ENCODE data around the gene F2RL3.

F2RL3 gene

DNA sequence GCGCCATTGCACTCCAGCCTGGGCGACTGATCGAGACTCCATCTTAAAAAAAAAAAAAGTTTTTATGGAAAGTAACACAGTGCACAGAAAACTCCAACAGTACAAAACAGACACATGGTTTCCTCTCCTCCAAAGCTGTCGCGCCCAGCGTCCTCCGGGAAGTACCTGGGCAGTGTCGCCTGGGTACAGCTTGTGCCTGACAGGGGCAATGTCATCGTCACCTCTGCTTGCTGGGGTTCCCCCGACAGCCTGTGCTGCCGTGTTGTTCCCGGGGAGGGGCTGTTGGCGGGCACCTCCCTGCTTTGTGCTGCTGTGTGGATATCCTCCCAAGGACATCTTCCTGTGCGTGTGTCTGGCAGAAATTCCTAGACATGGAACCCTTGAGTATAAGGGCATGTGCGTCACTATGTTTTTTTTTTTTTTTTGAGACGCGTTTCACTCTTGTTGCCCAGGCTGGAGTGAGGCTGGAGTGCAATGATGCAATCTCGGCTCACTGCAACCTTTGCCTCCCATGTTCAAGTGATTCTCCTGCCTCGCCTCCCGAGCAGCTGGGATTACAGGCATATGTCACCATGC is 2.4 kb upstream of the F2RL3 start:
- Mint-ChIP-seq H3K4me1 (peaks cover 20% of the 10 kb centered on the region), H3K4me3 (no peak overlapping the region), H3K9me3 (peaks cover 9 to 19% of the 10 kb centered on the region in 2 donors), H3K27me3 (peaks cover 32% of the 10 kb centered on the region), H3K27ac (no peak overlapping the region)
- no peak for DNase-seq
- no peak for ATAC-seq

DNA sequence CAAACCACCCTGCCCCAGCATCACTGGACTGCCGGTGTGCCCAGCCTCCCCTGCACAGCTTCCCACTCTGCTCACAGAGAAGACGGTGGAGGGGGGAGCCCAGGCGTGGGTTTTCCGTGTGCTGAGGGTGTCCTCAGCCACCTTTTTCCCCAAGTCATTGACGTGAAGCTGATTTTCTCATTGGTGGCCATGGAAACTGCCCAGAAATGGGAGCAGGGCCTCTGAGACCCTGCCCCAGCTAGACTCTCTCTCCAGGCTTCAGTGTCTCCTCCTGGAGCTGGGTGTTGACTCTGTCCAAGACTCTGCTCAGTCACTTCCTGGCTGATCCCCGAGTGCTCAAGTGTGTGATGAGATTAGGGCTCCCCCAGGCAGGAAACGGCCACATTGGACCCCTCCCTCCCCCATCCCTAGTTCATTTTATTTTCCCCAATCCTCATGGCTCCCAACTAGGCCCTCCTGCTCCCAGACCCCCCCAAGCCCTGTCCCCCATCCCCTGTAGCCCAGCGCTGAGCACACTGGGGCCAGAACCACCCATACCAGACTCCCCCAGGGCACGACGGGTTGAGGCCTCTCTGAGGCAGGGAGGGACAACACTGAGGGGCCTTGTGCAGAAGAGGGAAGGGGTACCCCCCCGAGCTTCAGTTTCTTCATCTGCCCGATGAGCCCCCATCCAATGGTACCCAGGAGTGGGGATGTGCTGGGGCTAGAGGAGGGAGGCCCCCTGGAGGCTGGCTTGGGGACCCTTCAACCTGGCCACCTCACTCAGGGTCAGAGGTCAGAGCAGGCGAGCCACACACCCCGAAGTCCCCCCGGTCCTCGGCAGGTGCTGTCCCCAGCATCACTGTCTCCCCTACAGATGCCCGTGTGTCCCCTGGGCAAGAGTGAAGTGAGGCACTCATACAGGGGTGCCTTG is 1.2 kb upstream of the F2RL3 start:
- H3K9me3 Mint-ChIP-seq, result peaks cover under 1 to 8% of the 10 kb centered on the region in 2 donors
- ATAC-seq, result peak; percentile 26
- peaks cover 24% of the 10 kb centered on the region for H3K4me1 Mint-ChIP-seq

DNA sequence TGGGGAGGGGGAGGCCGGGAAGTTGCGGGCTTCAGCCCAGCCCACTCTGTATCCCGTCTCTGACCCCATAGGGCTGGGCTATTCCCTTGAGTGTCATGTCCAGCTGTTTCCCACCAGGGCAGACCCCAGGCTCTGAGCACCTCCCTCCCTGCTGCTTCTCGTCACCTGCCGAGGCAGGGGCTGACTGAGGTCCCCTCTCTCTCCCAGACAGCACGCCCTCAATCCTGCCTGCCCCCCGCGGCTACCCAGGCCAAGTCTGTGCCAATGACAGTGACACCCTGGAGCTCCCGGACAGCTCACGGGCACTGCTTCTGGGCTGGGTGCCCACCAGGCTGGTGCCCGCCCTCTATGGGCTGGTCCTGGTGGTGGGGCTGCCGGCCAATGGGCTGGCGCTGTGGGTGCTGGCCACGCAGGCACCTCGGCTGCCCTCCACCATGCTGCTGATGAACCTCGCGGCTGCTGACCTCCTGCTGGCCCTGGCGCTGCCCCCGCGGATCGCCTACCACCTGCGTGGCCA is 625 bp downstream of the F2RL3 start:
- peak overlapping the region in 1 of 2 donors; percentile 72 for H3K4me3 Mint-ChIP-seq
- peak; percentile 4 for ATAC-seq
- H3K27me3 Mint-ChIP-seq, result peaks cover 54% of the 10 kb centered on the region
- H3K9me3 Mint-ChIP-seq, result no peaks in the 10 kb centered on the region
- no peak overlapping the region for H3K27ac Mint-ChIP-seq
- peaks cover 42% of the 10 kb centered on the region for H3K4me1 Mint-ChIP-seq
- DNase-seq, result no peak

More for the DNA sequence above, 1.2 kb upstream of the F2RL3 start:
- Mint-ChIP-seq H3K4me3 (no peak overlapping the region), H3K27ac (no peak overlapping the region), H3K27me3 (peaks cover 41% of the 10 kb centered on the region)
- DNase-seq, result no peak

DNA sequence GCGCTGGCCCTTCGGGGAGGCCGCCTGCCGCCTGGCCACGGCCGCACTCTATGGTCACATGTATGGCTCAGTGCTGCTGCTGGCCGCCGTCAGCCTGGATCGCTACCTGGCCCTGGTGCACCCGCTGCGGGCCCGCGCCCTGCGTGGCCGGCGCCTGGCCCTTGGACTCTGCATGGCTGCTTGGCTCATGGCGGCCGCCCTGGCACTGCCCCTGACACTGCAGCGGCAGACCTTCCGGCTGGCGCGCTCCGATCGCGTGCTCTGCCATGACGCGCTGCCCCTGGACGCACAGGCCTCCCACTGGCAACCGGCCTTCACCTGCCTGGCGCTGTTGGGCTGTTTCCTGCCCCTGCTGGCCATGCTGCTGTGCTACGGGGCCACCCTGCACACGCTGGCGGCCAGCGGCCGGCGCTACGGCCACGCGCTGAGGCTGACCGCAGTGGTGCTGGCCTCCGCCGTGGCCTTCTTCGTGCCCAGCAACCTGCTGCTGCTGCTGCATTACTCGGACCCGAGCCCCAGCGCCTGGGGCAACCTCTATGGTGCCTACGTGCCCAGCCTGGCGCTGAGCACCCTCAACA is 1.2 kb downstream of the F2RL3 start:
- H3K27ac Mint-ChIP-seq, result no peak overlapping the region
- H3K4me1 Mint-ChIP-seq, result peaks cover 45% of the 10 kb centered on the region
- ATAC-seq (no peak), DNase-seq (no peak)
- no peaks in the 10 kb centered on the region for H3K9me3 Mint-ChIP-seq
- peaks cover 60% of the 10 kb centered on the region for H3K27me3 Mint-ChIP-seq
- no peak overlapping the region for H3K4me3 Mint-ChIP-seq

DNA sequence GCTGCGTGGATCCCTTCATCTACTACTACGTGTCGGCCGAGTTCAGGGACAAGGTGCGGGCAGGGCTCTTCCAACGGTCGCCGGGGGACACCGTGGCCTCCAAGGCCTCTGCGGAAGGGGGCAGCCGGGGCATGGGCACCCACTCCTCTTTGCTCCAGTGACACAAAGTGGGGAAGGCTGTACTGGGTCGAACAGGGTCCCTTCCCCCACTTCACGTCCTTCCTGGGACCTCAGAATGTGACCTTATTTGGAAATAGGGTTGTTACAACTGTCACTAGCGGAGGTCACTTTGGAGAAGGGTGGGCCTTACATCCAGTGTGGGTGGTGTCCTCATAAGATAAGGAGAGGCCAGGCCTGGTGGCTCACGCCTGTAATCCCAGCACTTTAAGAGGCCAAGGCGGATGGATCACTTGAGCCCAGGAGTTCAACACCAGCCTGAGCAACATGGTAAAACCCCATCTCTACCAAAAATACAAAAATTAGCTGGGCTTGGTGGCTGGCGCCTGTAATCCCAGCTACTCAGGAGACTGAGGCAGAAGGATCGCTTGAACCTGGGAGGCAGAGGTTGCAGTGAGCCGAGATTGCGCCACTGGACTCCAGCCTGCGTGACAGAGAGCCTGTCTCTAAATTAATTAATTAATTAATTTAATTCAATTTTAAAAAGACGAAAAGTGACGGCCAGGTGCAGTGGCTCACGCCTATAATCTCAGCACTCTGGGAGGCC is 1.8 kb downstream of the F2RL3 start:
- H3K27me3 Mint-ChIP-seq, result peaks cover 66% of the 10 kb centered on the region
- no peak overlapping the region for H3K4me3 Mint-ChIP-seq
- ATAC-seq (no peak), DNase-seq (no peak)
- peaks cover 51% of the 10 kb centered on the region for H3K4me1 Mint-ChIP-seq
- H3K27ac Mint-ChIP-seq, result no peak overlapping the region
- H3K9me3 Mint-ChIP-seq, result no peaks in the 10 kb centered on the region

DNA sequence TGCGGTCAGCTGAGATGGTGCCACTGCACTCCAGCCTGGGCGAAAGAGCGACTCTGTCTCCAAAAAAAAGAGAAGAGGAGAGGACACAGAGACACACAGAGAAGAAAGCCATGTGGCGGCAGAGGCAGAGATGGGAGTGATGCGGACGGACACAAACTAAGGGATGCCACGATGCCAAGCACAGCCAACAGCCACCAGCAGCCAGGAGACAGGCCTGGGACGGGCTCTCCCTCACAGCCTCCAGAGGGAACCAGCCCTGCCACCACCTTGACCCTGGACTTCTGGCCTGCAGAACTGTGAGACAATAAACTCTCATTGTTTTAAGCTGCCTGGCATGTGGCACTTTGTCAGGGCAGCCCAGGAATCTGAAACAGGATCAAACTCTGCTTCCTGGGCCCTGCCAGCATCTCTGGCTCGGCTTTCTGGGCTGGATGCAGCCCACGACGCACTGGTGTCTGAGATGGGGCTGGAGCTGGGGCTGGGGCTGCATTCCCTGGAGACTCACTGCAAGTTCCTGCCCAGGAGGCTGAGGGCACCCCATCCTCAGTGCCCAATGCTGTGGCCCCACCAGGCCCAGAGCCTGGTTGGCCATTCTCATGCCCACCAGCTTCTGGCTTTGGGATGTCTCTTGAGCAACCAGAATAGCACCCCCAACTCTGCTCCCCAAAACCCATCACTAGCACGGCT is 3.0 kb downstream of the F2RL3 start:
- Mint-ChIP-seq H3K4me1 (peaks cover 56% of the 10 kb centered on the region), H3K27me3 (peaks cover 68% of the 10 kb centered on the region), H3K9me3 (no peaks in the 10 kb centered on the region), H3K4me3 (no peak overlapping the region), H3K27ac (peak overlapping the region in 1 of 2 donors; percentile 86)
- DNase-seq (no peak), ATAC-seq (no peak)

DNA sequence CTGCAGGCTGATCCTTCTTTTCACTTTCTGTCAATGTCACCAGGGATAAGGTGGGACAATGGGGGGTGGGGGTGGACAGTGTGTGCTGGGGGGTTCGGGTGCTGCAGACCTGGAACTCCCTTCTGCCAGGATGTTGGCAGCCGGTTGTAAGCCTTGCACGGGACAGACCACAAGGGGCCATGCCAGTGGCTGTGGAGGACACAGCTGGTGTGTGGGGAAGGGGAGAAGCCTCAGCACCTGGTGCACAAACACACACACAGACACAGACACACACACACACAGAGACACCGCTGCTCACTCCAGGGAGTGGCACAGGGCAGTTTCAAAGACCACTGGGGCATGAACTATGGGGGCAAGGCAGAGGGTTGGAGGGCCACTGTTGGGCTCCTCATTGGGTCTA is 3.6 kb downstream of the F2RL3 start:
- no peak overlapping the region for H3K4me3 Mint-ChIP-seq
- no peak for DNase-seq
- no peak overlapping the region for H3K27ac Mint-ChIP-seq
- H3K9me3 Mint-ChIP-seq, result no peaks in the 10 kb centered on the region
- no peak for ATAC-seq
- H3K4me1 Mint-ChIP-seq, result peaks cover 56% of the 10 kb centered on the region
- peaks cover 64% of the 10 kb centered on the region for H3K27me3 Mint-ChIP-seq

DNA sequence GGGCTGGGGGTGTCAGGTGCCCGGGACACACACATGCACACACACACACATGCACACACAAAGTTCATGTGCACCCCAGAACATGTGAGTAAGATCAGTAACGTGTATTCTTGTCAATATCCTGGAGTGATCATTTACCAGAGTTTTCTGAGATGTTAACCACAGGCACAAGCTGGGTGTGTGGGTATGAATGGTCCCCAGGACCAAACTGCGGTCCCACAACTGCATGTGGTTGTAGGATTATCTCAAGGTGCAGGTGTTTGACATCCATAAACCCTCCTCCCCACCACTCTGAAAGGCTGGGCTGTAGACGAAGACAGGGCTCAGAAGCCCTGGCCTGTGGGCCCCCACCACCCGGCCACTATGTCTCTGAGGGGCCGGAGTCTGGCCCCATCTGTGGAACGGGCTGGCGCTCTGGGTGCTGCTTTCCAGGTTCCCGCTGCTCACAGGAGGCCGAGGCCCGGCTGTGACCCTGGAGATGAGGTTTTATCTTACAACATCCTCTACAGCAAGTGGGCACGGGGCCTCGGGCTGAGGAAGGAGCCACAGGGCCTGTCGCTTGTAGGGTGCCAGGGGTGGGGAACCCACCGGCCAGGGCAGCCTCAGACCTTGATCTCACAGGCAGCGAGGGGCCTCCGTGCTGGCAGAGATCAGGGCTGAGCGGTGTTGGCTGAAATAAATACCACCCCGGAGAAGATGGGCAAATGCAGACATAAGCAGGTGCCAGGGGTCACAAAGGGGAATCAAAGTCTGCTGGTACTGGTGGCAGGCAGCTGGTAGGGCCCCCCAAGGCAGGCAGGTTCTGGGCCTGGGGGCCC is 4.3 kb downstream of the F2RL3 start:
- ATAC-seq, result peak; percentile 2
- DNase-seq, result no peak
- H3K4me1 Mint-ChIP-seq, result peaks cover 53% of the 10 kb centered on the region
- no peaks in the 10 kb centered on the region for H3K9me3 Mint-ChIP-seq
- peak overlapping the region in 1 of 2 donors; percentile 44 for H3K4me3 Mint-ChIP-seq
- peaks cover 60% of the 10 kb centered on the region for H3K27me3 Mint-ChIP-seq
- H3K27ac Mint-ChIP-seq, result peak overlapping the region; percentile 25 to 42

DNA sequence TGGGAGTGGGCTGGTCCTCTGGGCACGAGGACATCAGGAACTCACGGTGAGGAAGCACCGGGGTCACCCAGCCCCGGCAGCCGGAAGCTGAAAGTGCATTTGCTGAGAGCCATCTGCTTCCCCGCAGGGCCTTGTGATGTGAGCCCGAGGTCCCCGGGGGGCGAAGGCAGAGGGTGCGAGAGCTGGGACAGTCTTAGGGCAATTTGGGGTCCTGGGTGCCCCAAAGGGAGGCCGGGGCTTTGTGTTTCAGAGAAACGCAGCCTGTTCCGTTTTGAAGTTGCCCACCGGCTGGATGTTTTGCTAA is 4.8 kb downstream of the F2RL3 start:
- Mint-ChIP-seq H3K27me3 (peaks cover 61% of the 10 kb centered on the region), H3K27ac (peak overlapping the region; percentile 25 to 42), H3K4me3 (peak overlapping the region in 1 of 2 donors; percentile 44), H3K4me1 (peaks cover 53% of the 10 kb centered on the region), H3K9me3 (no peaks in the 10 kb centered on the region)
- DNase-seq (no peak), ATAC-seq (no peak)

DNA sequence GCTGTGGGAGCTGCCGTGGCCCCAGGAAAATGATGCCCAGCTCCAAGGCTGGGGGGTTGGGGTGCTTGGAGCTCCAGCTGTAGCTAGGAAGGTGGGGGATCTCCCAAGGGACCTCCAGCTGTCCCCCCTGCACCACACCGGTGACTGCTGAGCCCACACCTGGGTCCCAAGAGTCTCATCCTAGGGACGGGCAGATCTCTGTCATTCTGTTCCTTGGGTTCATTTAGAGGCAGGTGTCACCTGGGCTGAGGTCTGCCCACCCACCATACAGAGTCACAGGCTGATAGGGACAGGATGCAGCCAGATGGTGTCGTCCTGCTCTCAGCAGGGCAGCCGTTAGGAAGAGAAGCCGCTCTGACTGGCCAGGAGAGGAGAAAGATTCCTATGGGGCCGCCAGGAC is 5.3 kb downstream of the F2RL3 start:
- Mint-ChIP-seq H3K27ac (no peak overlapping the region), H3K27me3 (peaks cover 59% of the 10 kb centered on the region), H3K4me3 (no peak overlapping the region), H3K9me3 (no peaks in the 10 kb centered on the region), H3K4me1 (peaks cover 52% of the 10 kb centered on the region)
- DNase-seq, result no peak
- ATAC-seq, result no peak

DNA sequence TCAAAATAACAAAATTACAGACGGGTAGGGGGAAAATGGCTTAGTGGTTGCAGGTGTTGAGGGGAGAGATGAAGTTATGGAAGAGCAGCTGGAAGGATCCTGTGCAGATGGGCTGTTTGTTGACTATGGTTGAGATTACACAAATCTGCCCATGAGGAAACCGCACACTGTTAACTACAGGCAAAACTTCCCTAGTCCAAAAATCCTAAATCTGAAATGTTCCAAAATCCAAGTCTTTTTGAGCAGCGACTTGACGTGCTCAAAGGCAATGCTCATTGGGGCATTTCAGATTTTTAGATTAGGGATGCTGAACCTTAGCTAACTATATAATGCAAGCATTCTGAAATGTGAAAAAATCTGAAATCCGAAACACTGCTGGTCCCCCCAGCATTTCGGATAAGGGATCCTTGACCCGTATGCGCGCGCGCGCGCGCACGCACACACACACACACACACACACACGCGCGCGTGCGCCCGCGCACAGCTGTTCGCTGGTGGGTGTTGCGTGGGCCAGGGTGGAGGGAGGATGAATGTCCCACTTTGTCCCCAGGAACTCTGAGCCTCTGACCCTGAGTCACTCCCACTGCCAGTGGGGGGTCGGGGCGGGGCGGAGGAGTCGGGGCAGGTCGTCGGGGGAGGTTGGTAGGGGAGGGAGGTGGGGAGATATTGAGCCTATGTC is 6.8 kb downstream of the F2RL3 start:
- peaks cover 47% of the 10 kb centered on the region for H3K27me3 Mint-ChIP-seq
- no peak for ATAC-seq
- peak overlapping the region in 1 of 2 donors; percentile 53 for H3K4me3 Mint-ChIP-seq
- H3K4me1 Mint-ChIP-seq, result peaks cover 57% of the 10 kb centered on the region
- no peak for DNase-seq
- H3K27ac Mint-ChIP-seq, result no peak overlapping the region
- H3K9me3 Mint-ChIP-seq, result no peaks in the 10 kb centered on the region

DNA sequence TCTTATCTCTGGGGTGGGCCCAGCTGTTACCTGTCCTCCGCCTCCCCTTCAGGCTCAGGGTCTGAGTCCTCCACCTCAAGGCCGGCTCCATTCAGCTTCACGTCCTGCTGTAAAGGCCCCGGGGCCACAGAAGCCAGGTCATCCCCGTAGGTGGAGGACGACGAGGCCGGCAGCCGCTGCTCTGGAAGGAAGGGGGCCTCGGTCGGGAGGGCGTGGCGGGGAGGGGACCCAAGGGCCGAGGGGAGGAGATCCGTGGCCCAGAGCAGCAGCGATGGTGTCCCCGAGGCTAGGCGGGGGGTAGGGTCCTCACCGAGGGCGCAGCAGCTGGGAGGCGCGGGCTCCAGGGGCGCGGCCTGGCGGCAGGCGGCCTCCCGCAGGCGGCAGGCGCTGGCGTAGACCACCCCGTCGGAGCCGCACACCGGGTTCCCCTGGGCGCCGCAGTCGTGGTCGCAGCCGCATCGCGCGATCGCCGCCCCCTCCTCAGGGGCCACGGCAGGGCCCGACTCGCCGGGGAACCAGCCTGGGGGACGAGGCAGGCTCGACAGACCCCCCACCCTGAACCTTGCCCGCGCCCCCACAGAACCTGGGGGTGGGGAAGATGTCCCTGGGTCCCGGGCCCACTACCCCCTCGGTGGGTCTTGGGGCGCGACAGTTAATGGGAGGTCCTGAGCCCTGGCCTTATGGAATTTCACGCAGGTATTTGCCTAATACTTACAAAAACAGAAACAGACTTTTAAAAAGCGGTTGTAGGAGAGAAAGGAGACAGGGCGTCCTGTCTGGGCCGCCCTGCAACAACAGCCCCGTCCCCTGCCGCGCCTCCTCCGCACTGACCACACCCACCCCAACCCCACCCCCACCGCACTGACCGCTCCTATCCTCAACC is 7.6 kb downstream of the F2RL3 start:
- H3K4me1 Mint-ChIP-seq, result peaks cover 57% of the 10 kb centered on the region
- H3K27ac Mint-ChIP-seq, result peak overlapping the region in 1 of 2 donors; percentile 63
- peak overlapping the region; percentile 69 to 73 for H3K4me3 Mint-ChIP-seq

More for the DNA sequence above, 7.6 kb downstream of the F2RL3 start:
- no peaks in the 10 kb centered on the region for H3K9me3 Mint-ChIP-seq
- peak; percentile 22 for ATAC-seq
- H3K27me3 Mint-ChIP-seq, result peaks cover 46% of the 10 kb centered on the region
- peak in 1 of 2 donors; percentile 29 for DNase-seq

All from stimulated activated naive CD8-positive, alpha-beta T cell treated with anti-CD3 and anti-CD28 coated beads, Interleukin-15, amount 100 ng/mL, for 72 hours (primary cell).